Measurements from ENCODE around the gene SPPL2C. TPM values are rescaled to one million over a fixed set of nuclear protein-coding genes. Genes with fewer than 3 reads are reported as not detected.

SPPL2C gene
- total RNA-seq, 6 experiments from 2014 or later, result not detected

DNA sequence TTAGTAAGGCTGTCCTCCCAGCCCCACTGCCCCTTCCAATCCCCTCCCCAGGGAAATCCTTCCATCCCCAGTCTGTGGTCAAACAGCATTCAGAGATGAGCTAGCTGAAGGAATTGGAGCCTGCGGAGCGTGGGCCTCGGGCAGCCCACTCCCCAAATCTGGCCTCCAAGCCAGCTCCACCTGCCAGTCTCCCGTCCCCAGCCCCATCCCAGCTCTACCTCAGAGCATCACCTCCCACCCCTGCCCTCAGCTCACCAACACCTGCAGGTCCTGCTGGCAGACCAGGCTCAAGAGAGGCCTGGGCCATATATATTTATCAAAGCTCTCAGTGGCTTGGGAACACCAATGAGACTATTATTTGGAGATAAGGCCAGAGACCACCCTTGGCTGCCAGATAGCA, 5.2 kb upstream of the SPPL2C start:
- intact Hi-C loops (cut with DNase I), result loop anchor here in 1 of 2 donors (10.0 kb wide), 1 partner anchor 435 kb away; no protein-coding TSS in a partner anchor

DNA sequence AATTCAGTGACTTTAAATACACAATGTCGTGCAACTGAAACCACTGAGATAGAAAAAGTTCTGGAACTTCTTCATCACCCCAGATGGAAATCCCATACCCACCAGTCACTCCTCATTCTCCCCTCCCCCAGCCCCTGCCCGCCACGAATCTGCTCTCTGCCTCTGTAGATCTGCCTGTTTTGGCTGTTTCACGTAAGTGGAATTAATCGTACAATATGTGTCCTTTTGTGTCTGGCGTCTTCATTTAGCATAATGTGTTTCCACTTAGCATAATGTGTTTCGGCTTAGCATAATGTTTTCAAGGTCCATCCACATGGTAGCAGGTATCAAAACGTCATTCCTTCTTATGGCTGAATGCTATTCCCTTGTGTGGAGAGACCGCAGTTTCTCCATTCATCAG, 3.5 kb upstream of the SPPL2C start:
- WGBS (ENCODE audit: insufficient coverage, low coverage, low lambda C conversion rate, missing lambda C conversion rate), result 76% methylated on average over 9 of the region's 9 CpGs
- Histone ChIP-seq H3K4me1 (no peaks in the 10 kb centered on the region), H3K27me3 (no peaks in the 10 kb centered on the region), H3K4me3 (no peak overlapping the region), H3K9me3 (no peaks in the 10 kb centered on the region), H3K27ac (no peak overlapping the region), H3K36me3 (no peaks in the 10 kb centered on the region)
- ATAC-seq (no peak), DNase-seq (no peak)
- intact Hi-C loops (cut with DNase I), result no loop called here
- TF ChIP-seq POLR2A (IDR thresholded peaks at IDR 0.05), result no peak
- TF ChIP-seq, protein P1, sequence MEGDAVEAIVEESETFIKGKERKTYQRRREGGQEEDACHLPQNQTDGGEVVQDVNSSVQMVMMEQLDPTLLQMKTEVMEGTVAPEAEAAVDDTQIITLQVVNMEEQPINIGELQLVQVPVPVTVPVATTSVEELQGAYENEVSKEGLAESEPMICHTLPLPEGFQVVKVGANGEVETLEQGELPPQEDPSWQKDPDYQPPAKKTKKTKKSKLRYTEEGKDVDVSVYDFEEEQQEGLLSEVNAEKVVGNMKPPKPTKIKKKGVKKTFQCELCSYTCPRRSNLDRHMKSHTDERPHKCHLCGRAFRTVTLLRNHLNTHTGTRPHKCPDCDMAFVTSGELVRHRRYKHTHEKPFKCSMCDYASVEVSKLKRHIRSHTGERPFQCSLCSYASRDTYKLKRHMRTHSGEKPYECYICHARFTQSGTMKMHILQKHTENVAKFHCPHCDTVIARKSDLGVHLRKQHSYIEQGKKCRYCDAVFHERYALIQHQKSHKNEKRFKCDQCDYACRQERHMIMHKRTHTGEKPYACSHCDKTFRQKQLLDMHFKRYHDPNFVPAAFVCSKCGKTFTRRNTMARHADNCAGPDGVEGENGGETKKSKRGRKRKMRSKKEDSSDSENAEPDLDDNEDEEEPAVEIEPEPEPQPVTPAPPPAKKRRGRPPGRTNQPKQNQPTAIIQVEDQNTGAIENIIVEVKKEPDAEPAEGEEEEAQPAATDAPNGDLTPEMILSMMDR (IDR thresholded peaks at IDR 0.05), result no peak

More for the DNA sequence above, 5.2 kb upstream of the SPPL2C start:
- ATAC-seq (no peak), DNase-seq (no peak)
- Histone ChIP-seq H3K27ac (no peak overlapping the region), H3K36me3 (no peaks in the 10 kb centered on the region), H3K4me1 (no peaks in the 10 kb centered on the region), H3K9me3 (no peaks in the 10 kb centered on the region), H3K4me3 (no peak overlapping the region), H3K27me3 (no peaks in the 10 kb centered on the region)
- WGBS (ENCODE audit: insufficient coverage, low coverage, low lambda C conversion rate, missing lambda C conversion rate), result no CpG with 5 or more reads among the region's 4 CpGs
- no peak for TF ChIP-seq POLR2A (IDR thresholded peaks at IDR 0.05)
- TF ChIP-seq, protein P1 (IDR thresholded peaks at IDR 0.05), result no peak

DNA sequence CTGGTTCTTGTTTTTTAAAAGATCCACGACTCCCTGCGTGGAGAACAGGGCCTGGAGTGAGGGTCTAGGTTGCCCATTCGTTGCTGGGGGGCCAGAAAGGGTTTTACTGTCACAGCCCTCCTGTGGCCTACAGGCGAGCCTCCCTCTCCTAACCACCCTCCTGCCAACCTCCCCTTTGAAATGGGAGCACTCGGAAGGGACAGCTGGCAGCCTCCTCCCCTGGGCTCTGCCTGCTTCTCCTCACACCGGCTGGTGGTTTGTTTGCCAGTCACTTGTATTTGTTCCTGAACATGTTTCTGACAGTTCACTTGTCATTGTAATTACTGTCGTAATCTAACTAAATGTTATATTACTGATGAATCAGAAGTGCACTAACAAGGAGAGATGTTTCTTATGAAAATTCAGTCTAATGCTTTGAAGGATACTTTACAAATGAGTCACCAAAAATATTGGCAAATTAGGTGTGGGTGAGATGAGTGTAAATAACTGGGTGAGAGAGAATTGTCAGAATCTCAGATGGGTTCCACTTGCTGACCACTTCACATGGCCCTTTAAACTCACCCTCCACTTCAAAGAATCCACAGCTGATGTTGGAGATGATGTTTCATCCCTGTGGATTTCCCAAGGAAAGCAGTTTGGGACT, 2.7 kb upstream of the SPPL2C start:
- H3K36me3 ChIP-seq, result no peaks in the 10 kb centered on the region
- ATAC-seq, result no peak
- no peaks in the 10 kb centered on the region for H3K4me1 ChIP-seq
- H3K4me3 ChIP-seq, result no peak overlapping the region
- H3K27me3 ChIP-seq, result no peaks in the 10 kb centered on the region
- no peak overlapping the region for H3K27ac ChIP-seq
- no peaks in the 10 kb centered on the region for H3K9me3 ChIP-seq
- WGBS (ENCODE audit: insufficient coverage, low coverage, low lambda C conversion rate, missing lambda C conversion rate), result 41% methylated on average over 7 of the region's 7 CpGs
- peak in 1 of 3 donors; percentile 19 for DNase-seq
- no peak for TF ChIP-seq POLR2A (IDR thresholded peaks at IDR 0.05)
- TF ChIP-seq, protein P1 (IDR thresholded peaks at IDR 0.05), result no peak
- intact Hi-C loops (cut with DNase I), result no loop called here

DNA sequence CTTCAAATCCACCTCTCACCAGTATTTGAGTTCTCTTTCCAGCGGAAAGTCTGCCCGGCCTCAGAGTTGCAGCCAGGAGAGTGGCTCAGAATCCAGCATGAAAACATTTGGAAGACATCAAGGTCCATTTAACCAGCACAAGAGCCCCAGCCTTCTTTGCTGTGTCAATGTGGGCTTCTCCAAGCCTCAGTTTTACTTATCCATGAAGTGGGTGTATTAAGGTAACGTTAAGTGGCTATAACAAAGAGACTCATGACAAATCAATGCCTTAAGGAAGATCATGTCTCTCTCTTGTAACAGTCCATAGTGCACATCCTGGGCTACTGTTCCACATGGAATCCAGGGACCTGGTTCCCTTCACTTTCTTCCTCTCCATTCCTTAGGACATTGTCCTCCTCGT, 959 bp upstream of the SPPL2C start:
- no peaks in the 10 kb centered on the region for H3K4me1 ChIP-seq
- ATAC-seq (no peak), DNase-seq (no peak)
- H3K27me3 ChIP-seq, result no peaks in the 10 kb centered on the region
- intact Hi-C loops (cut with DNase I), result no loop called here
- no peaks in the 10 kb centered on the region for H3K36me3 ChIP-seq
- no peak overlapping the region for H3K4me3 ChIP-seq
- H3K9me3 ChIP-seq, result no peaks in the 10 kb centered on the region
- 80% methylated on average over 2 of the region's 4 CpGs for WGBS (ENCODE audit: insufficient coverage, low coverage, low lambda C conversion rate, missing lambda C conversion rate)
- no peak overlapping the region for H3K27ac ChIP-seq
- TF ChIP-seq, protein P1 (IDR thresholded peaks at IDR 0.05), result no peak
- TF ChIP-seq POLR2A (IDR thresholded peaks at IDR 0.05), result no peak
